H9 (cell line): Measurements from ENCODE around the gene RAB11FIP4. TPM values are rescaled to one million over a fixed set of nuclear protein-coding genes. Genes with fewer than 3 reads are reported as not detected.

Experiments used
- DNase-seq: peaks from one replicate; pipeline ENCODE4 v3.0.0-alpha.2; 2017
- H2AFZ ChIP-seq: one replicate; pipeline ENCODE4 v1.6.1; 2013; ENCODE audit warnings: mild to moderate bottlenecking, low read length, control low read depth, moderate library complexity
- H2AK5ac ChIP-seq: 2 replicates; pipeline ENCODE4 v1.6.1; 2013; ENCODE audit warnings: low read length, control low read depth, mixed read lengths; ENCODE audit not compliant: insufficient read length
- H2BK120ac ChIP-seq: one replicate; pipeline ENCODE4 v1.6.1; 2013; ENCODE audit warnings: low read depth, mild to moderate bottlenecking, low read length, control low read depth, inconsistent platforms; ENCODE audit not compliant: poor library complexity, severe bottlenecking
- H2BK12ac ChIP-seq: 2 replicates; pipeline ENCODE4 v1.6.1; 2013; ENCODE audit warnings: low read length, control low read depth, mixed read lengths, low read depth; ENCODE audit not compliant: insufficient read length
- H2BK15ac ChIP-seq: 2 replicates; pipeline ENCODE4 v1.6.1; 2013; ENCODE audit warnings: low read depth, low read length, control low read depth
- H2BK20ac ChIP-seq: one replicate; pipeline ENCODE4 v1.6.1; 2013; ENCODE audit warnings: low read depth, mild to moderate bottlenecking, low read length, control low read depth, inconsistent platforms; ENCODE audit not compliant: poor library complexity, severe bottlenecking
- H2BK5ac ChIP-seq: 2 replicates; pipeline ENCODE4 v1.6.1; 2013; ENCODE audit warnings: low read length, control low read depth, mixed read lengths; ENCODE audit not compliant: insufficient read length
- H3K14ac ChIP-seq: 2 replicates; pipeline ENCODE4 v1.6.1; 2013; ENCODE audit warnings: low read length, control low read depth; ENCODE audit not compliant: insufficient read depth
- H3K18ac ChIP-seq: 2 replicates; pipeline ENCODE4 v1.6.1; 2013; ENCODE audit warnings: low read depth, mild to moderate bottlenecking, mixed read lengths, low read length, control low read depth; ENCODE audit not compliant: insufficient read length
- H3K23ac ChIP-seq: 2 replicates; pipeline ENCODE4 v1.6.1; 2013; ENCODE audit warnings: low read length, control low read depth, mixed read lengths, low read depth; ENCODE audit not compliant: insufficient read length
- H3K23me2 ChIP-seq: 2 replicates; pipeline ENCODE4 v1.6.1; 2013; ENCODE audit warnings: low read depth, mild to moderate bottlenecking, mixed read lengths, low read length, control low read depth; ENCODE audit not compliant: insufficient read length, poor library complexity, severe bottlenecking
- H3K27ac ChIP-seq: 2 replicates; pipeline ENCODE4 v1.5.1; 2013; ENCODE audit warnings: low read length, control low read depth, mixed read lengths, low read depth; ENCODE audit not compliant: insufficient read length
- H3K27me3 ChIP-seq: 2 replicates; pipeline ENCODE4 v1.6.1; 2013; ENCODE audit warnings: low read length, control low read depth, inconsistent platforms; ENCODE audit not compliant: insufficient read depth
- H3K4ac ChIP-seq: 2 replicates; pipeline ENCODE4 v1.6.1; 2013; ENCODE audit warnings: low read depth, mild to moderate bottlenecking, control low read depth, inconsistent platforms, low read length, moderate library complexity
- H3K4me1 ChIP-seq: 2 replicates; pipeline ENCODE4 v1.6.1; 2013; ENCODE audit warnings: low read length, control low read depth, inconsistent platforms; ENCODE audit not compliant: insufficient read depth
- H3K4me2 ChIP-seq: 2 replicates; pipeline ENCODE4 v1.6.1; 2013; ENCODE audit warnings: low read length, control low read depth, mixed read lengths; ENCODE audit not compliant: insufficient read length, insufficient read depth
- H3K56ac ChIP-seq: 2 replicates; pipeline ENCODE4 v1.6.1; 2013; ENCODE audit warnings: low read depth, mild to moderate bottlenecking, mixed read lengths, low read length, control low read depth; ENCODE audit not compliant: insufficient read length
- H3K79me1 ChIP-seq: 2 replicates; pipeline ENCODE4 v1.6.1; 2013; ENCODE audit warnings: low read depth, mild to moderate bottlenecking, moderate library complexity, low read length, control low read depth, inconsistent platforms; ENCODE audit not compliant: insufficient read depth, poor library complexity, severe bottlenecking
- H3K79me2 ChIP-seq: 2 replicates; pipeline ENCODE4 v1.6.1; 2013; ENCODE audit warnings: low read length, control low read depth, inconsistent platforms; ENCODE audit not compliant: insufficient read depth
- H3K9ac ChIP-seq: 2 replicates; pipeline ENCODE4 v1.6.1; 2013; ENCODE audit warnings: low read length, control low read depth, mixed read lengths; ENCODE audit not compliant: insufficient read length; ENCODE audit errors: extremely low read depth
- H3K9me3 ChIP-seq: one replicate; pipeline ENCODE4 v1.6.1; 2013; ENCODE audit warnings: low read depth, low read length, inconsistent platforms; ENCODE audit not compliant: control insufficient read depth
- H3T11ph ChIP-seq: one replicate; pipeline ENCODE4 v1.6.1; 2013; ENCODE audit warnings: mild to moderate bottlenecking, low read length, control low read depth, inconsistent platforms
- H4K20me1 ChIP-seq: one replicate; pipeline ENCODE4 v1.6.1; 2013; ENCODE audit not compliant: control insufficient read depth, insufficient read length, insufficient read depth
- H4K5ac ChIP-seq: 2 replicates; pipeline ENCODE4 v1.6.1; 2013; ENCODE audit warnings: low read depth, mild to moderate bottlenecking, mixed read lengths, low read length, control low read depth; ENCODE audit not compliant: insufficient read length
- H4K8ac ChIP-seq: replicated peaks from 2 replicates; pipeline ENCODE4 v1.6.1; 2013; ENCODE audit warnings: low read length, control low read depth, mixed read lengths, low read depth; ENCODE audit not compliant: insufficient read length
- H4K91ac ChIP-seq: 2 replicates; pipeline ENCODE4 v1.6.1; 2013; ENCODE audit warnings: low read depth, mild to moderate bottlenecking, moderate library complexity, mixed read lengths, low read length, control low read depth; ENCODE audit not compliant: insufficient read length
- H3K27ac Mint-ChIP-seq, 3 experiments: 2 replicates in 2 of 3; 3 replicates in 1 of 3; pipeline ENCODE4 v1.8.0; 2020 to 2021; ENCODE audit warnings: mixed read lengths in 3 of 3, mild to moderate bottlenecking in 1 of 3, moderate library complexity in 1 of 3
- H3K27me3 Mint-ChIP-seq: 2 replicates; pipeline ENCODE4 v1.8.0; 2021; ENCODE audit warnings: low read depth, mild to moderate bottlenecking, moderate library complexity, mixed read lengths
- H3K36me3 Mint-ChIP-seq, 3 experiments: 2 replicates in 2 of 3; 3 replicates in 1 of 3; pipeline ENCODE4 v1.8.0; 2020 to 2021; ENCODE audit warnings: low read depth in 3 of 3, mixed read lengths in 3 of 3; ENCODE audit not compliant: insufficient read depth in 1 of 3
- H3K4me1 Mint-ChIP-seq, 2 experiments: 2 replicates each; pipeline ENCODE4 v1.8.0; 2020; ENCODE audit warnings: mixed read lengths in 2 of 2
- H3K4me3 Mint-ChIP-seq, 2 experiments: 2 replicates in 1 of 2; 3 replicates in 1 of 2; pipeline ENCODE4 v1.8.0; 2020 to 2021; ENCODE audit warnings: mild to moderate bottlenecking in 2 of 2, mixed read lengths in 2 of 2, moderate library complexity in 1 of 2
- H3K9me3 Mint-ChIP-seq, 2 experiments: 2 replicates in 1 of 2; 3 replicates in 1 of 2; pipeline ENCODE4 v1.8.0; 2020; ENCODE audit warnings: mild to moderate bottlenecking in 2 of 2, mixed read lengths in 2 of 2, moderate library complexity in 1 of 2
- CTCF ChIP-seq: fragments of 200-600 bp; sonication (generic); conservative IDR thresholded peaks from 3 replicates; pipeline ENCODE4 v1.8.0; 2021; ENCODE audit warnings: antibody characterized with exemption, mild to moderate bottlenecking
- WGBS: extraction: QIAGEN DNeasy Blood & Tissue Kit; methylation state at CpG from one replicate; pipeline ENCODE4 v1.1.7; 2013; ENCODE audit warnings: missing lambda C conversion rate, low lambda C conversion rate, mixed read lengths; ENCODE audit not compliant: insufficient read length; ENCODE audit errors: extremely low coverage; 5-methylcytosine and 5-hydroxymethylcytosine counted together
- total RNA-seq: library from RNA; stranded (reverse); gene quantifications from 2 replicates; pipeline ENCODE4 v1.2.1, GENCODE V29; 2021

Gene RAB11FIP4
- total RNA-seq, 1 experiment from 2014 or later, result 25.7 TPM

GRCh38 chr17:31387438-31387837 lies 4.0 kb upstream of the RAB11FIP4 start:
- peaks cover 0 to under 1% (median 0%) of the 10 kb centered on the region in 3 experiments; a peak in 2 of 7 replicates for H3K36me3 Mint-ChIP-seq
- no peak overlapping the region for H3K14ac ChIP-seq
- no peak overlapping the region for H2AFZ ChIP-seq
- H2AK5ac ChIP-seq, result no peak overlapping the region
- H3K9me3 Mint-ChIP-seq, result no peaks in the 10 kb centered on the region
- H3K18ac ChIP-seq, result no peak overlapping the region
- H3K23ac ChIP-seq, result no peak overlapping the region
- H2BK12ac ChIP-seq, result no peak overlapping the region
- no peak overlapping the region for H3K4me2 ChIP-seq
- H3K4me1 ChIP-seq, result peaks cover 3% of the 10 kb centered on the region; the same call in 1 of the 2 replicates
- no peak overlapping the region for H3K4me3 Mint-ChIP-seq
- H4K8ac ChIP-seq, result no peak overlapping the region
- H4K5ac ChIP-seq, result no peak overlapping the region
- no peaks in the 10 kb centered on the region for H3K9me3 ChIP-seq
- H3K23me2 ChIP-seq, result peaks cover 10% of the 10 kb centered on the region
- no peak overlapping the region for H2BK15ac ChIP-seq
- no peak overlapping the region for H3K56ac ChIP-seq
- H3K79me2 ChIP-seq, result no peaks in the 10 kb centered on the region
- no peak overlapping the region for H2BK5ac ChIP-seq
- no peak overlapping the region for H2BK20ac ChIP-seq
- no peak overlapping the region for H4K91ac ChIP-seq
- peaks cover 3% of the 10 kb centered on the region for H4K20me1 ChIP-seq
- H3K79me1 ChIP-seq, result no peaks in the 10 kb centered on the region
- H3K4me1 Mint-ChIP-seq, result peaks cover 16 to 18% of the 10 kb centered on the region in 2 experiments
- H3K27me3 Mint-ChIP-seq, result peaks cover 33% of the 10 kb centered on the region
- H3T11ph ChIP-seq, result no peak overlapping the region
- H3K27ac ChIP-seq, result no peak overlapping the region
- TF ChIP-seq CTCF, result no peak
- H3K27me3 ChIP-seq, result no peaks in the 10 kb centered on the region; the same call in 1 of the 2 replicates
- no peak overlapping the region for H2BK120ac ChIP-seq
- H3K9ac ChIP-seq, result no peak overlapping the region
- no CpG with 5 or more reads among the region's 12 CpGs for WGBS
- DNase-seq, result no peak
- H3K4ac ChIP-seq, result no peak overlapping the region
- H3K27ac Mint-ChIP-seq, result no peak overlapping the region; a peak in 1 of 7 replicates
